Endometrium (tissue), 2 donors: ENCODE data around the gene OSBPL5.
"Not testable (repeated sequence)": the region's sequence is repeated elsewhere in the genome, so short reads cannot be mapped to it uniquely, and the experiment has no call there.

Experiments
- FAIRE-seq: peaks from 2 replicates; lab custom pipeline; 2012; peaks lifted over from hg19 to GRCh38; lab: Jason Lieb, UNC
- donor health status: control.
- donor health status: control.

OSBPL5 gene

DNA sequence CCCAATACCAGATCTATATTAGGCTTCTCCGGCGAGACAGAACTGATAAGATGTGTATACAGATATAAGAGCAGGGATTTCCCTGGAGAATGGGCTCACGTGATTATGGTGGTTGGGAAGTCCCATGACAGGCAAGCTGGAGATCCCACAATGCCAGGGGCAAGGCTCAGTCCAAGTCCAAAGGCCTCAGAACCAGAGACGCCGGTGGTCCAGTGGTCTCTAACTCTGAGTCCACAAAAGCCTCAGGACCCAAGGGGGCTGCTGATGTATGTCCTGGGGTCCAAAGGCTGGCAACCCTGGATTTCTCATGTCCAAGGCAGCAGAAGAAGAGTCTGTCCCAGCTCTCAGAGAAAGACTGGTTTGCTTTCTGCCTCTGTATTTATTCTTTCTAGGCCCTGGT, 15.8 kb upstream of the OSBPL5 start:
- no peak for FAIRE-seq

DNA sequence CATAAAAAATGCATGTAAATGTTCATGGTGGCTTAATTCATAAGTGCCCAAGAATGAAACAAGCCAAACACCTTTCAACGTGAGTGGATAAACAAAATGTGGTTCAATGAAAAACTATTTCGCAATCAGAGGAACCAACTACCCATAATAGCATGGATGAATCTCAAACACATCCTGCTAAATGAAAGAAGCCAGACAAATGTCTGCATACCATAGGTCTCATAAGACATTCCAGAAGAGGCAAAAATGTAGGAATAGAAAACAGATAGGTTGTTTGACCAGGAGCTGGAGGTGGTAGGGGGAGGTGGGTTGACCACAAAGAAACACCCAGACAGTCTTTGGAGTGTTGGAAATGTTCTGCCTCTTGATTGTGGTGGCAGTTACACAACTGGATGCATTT, 13.2 kb upstream of the OSBPL5 start:
- no peak for FAIRE-seq

DNA sequence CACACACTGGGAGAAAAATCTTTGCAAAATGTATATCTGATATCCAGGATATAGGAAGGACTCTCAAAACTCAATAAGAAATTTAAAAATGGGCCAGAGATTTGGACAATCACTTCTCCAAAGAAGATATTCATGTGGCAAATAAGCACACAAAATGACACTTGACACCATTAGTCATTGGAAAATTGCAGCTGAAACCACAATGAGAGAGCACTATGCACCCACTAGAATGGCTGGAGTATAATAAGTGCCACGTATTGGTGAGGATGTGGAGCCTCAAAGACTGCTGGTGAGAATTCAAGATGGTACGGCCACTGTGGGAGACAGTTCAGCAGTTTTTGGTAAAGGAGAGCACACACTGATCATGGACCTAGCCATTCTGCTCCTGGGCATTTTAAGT, 12.8 kb upstream of the OSBPL5 start:
- FAIRE-seq: no peak

DNA sequence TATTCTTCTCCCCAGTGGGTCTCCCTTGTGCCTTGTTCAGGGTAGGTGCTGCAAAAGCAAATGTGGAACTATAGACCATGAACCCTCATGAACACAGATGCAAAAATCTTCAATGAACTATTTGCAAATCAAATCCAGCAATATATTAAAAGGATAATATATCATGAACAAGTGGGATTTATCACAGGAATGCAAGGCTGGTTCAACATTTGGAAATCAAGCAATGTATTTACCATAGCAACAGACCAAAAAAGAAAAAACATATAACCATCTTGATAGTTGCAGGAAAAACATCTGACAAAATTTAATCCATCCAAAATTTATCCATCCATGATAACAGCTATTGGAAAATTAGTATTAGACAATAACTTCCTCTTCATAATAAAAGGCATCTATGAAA, 11.4 kb upstream of the OSBPL5 start:
- no peak for FAIRE-seq

DNA sequence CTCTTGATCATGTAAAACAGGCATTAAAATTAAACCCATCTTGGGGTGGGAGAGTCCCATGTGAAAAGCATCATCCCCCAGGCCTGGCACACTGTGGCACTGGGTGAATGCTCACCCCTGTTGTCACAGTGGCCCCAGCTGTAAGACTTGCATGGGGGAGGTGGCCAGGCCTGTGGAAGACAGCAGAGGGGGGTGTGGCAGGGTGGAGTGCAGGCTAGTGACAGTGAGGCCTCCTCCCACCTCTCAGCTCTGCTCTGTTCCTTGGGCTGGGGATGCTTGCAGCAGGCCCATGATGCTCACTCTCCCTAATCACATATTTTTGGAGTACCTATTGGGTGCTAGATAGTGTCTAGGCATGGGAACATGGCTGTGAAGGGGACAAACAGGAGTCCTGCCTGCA, 10.1 kb upstream of the OSBPL5 start:
- no peak for FAIRE-seq

DNA sequence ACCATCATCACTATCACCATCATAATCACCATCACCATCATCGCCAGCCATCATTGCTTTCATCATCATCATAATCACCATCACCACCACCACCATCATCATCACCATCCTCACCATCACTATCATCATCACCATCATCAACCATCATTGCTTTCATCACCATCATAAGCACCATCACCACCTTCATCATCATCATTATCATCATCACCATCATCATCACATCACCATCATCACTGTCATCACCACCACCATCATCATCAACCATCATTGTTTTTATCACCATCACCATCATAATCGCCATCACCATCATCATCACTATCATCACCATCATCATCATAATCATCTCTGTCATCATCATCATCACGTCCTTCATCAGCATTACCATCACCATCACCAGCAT, 9.3 kb upstream of the OSBPL5 start:
- FAIRE-seq: no peak

DNA sequence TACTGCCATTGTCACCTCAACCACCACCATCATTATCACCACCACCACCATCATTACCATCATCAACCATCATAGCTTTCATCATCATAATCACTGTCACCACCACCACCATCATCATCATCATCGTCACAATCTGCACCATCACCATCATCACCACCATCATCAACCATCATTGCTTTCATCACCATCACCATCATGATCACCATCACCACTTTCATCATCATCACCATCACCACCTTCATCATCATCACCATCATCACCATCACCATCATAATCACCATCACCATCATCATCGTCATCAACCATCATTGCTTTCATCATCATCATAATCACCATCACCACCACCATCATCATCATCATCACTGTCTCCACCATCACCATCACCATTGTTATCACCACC, 8.7 kb upstream of the OSBPL5 start:
- FAIRE-seq: no peak

DNA sequence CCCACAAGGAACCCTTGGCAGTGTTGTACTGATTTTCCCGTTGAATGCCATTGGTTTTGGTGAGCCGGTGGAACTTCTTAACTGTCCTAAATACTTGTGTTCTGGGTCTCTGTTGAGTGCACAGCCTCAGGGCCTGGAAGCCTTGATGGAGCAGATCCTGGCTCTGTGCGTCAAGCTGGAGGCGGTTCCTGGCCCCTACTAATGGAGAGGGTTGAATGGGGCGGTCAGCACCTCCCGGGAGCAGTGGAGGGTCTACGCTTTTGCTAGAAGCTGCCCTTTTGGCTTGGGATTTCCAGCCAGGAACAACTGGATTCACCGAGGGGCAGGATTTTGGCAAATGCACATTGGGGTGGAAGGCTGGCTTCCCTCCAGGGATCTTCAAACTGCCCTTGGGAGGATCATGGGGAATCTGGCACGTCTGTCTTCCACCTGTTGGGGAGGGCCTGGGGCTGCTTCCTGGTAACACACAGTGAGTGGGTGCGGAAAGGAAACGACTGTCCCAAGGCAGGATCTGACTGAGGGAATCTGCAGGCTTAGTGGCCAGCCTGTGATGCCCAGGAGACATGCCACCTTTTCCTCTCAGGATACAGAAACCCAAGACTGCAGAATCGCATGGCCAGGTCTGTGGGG, 6.9 kb upstream of the OSBPL5 start:
- FAIRE-seq: no peak

DNA sequence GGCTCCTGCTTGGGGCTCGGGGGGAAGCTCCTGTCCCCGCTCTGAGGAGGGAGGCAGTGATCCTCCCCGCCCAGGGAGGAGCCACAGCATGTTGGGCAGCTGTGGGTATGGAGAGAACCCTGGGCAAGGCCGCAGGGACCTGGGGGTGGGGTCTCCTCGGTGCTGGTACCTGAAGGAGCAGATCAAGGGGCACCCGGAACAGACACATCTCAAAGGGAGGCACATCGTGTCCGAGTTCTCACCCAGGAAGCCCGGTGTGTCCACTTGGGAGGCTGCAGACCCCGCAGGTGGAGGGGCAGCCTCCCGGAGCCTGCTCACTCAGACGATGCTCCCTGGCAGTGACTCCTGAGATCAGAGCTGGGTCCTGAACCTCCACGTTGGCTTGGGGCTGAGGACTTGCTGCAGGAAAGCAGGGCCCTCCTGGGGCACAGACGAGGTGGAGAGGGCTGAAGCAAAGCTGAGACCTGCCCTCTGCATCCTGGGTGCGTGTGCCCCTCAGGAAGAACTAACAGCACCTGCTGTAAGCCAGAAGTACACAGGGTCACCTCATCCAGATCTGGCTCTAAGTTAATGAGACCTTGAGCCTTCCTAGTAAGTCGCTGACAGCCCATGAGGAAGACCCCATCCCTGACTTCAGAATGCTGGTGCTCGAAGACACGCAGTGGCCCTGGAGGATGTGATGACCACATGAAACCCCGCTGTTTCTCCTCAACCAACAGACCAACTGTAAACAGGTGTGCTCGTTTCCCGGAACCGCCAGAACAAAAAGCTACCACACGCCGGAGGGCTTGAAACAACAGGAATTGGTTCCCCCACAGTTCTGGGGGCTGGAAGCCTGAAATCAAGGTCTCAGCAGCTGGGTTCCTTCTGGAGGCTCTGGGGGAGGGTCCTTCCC, 5.9 kb upstream of the OSBPL5 start:
- FAIRE-seq: no peak

DNA sequence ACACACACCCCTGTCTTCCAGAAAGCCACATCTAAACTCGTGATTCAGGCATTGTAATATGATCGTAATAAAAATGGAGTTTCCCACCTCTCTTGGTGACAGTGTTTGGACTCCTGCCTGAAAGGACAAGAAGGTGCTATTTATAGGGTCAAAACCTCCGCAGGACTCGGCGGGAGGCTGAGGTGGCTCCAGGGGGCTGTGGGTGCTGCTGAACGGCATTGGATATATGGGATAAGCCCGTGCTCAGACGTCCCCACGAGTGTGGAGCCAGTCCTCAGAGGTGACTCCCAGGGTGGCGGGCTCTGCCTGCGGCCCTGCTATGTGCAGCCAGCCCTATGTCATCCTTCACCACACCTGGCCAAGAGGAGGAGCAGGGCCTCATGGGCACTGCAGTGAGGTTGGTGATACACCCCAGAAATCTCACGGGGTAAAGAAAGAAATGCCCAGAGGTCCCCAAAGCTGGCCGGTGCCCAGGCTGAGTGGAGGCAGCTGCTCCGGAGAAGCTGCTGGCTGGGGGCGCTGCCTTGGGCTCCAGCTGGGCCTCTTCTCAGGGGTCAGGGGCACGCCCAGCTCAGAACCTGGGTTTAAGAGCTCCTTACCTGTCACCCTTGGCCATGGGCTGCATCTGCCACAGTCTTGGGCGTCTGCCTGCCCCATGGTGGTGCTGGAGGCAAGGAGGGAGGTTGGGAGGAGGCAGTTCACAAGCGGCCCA, 5.1 kb upstream of the OSBPL5 start:
- no peak for FAIRE-seq

DNA sequence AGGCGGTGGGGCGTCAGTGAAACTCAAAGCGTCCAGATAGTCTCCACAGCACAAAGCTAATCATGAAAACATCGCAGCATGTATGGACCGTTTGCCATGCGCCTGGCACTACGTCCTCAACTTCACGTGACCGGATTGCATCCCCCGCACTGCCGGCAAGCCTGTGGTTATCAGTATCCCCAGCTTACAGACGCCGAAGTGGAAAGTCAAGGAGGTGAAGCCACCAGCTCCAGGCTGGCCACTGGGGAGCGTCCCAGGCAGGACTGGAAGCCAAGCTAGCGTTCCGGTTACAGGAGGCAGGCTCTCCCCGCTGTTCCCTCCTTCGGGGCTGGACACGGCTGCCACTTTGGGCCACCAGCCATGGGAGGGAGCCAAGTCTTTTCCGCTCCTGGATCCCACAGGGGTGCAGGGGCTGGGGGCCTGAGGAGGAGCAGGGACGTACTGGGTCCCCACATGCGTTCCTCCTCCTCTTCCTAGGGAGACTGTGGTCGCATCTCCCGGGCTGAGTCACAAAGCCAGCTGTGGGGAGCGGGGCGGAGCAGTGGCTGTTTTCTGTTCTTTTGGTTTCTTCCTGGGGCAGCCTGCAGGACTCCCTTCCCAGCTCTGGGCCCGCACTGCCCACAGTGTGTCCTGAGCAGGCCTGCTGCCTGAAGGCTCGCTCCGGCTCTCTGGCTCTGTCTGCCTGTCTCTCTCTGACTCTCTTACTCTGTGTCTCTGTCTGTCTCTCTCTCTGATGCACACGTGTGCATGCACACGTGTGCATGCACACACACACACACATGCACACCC, 4.3 kb upstream of the OSBPL5 start:
- no peak for FAIRE-seq

DNA sequence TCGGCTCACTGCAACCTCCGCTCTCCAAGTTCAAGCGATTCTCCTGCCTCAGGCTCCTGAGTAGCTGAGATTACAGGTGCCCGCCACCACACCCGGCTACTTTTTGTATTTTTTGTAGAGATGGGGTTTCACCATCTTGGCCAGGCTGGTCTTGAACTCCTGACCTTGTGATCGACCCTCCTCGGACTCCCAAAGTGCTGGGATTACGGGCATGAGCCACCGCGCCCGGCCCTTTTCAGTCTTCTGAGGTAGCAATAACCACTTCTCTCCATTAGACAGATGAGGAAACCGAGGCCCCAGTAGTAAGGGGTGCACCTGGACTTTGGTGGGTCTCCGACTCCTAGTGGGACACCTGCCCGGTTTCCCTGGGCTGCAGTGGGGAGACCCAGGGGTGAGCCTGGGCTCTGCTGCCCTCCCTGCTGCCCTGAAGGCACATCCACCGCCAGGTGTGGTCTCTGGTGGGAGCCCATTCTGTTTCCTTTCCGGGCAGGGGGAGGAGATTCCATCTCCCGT, 3.7 kb upstream of the OSBPL5 start:
- FAIRE-seq: not testable (repeated sequence)

DNA sequence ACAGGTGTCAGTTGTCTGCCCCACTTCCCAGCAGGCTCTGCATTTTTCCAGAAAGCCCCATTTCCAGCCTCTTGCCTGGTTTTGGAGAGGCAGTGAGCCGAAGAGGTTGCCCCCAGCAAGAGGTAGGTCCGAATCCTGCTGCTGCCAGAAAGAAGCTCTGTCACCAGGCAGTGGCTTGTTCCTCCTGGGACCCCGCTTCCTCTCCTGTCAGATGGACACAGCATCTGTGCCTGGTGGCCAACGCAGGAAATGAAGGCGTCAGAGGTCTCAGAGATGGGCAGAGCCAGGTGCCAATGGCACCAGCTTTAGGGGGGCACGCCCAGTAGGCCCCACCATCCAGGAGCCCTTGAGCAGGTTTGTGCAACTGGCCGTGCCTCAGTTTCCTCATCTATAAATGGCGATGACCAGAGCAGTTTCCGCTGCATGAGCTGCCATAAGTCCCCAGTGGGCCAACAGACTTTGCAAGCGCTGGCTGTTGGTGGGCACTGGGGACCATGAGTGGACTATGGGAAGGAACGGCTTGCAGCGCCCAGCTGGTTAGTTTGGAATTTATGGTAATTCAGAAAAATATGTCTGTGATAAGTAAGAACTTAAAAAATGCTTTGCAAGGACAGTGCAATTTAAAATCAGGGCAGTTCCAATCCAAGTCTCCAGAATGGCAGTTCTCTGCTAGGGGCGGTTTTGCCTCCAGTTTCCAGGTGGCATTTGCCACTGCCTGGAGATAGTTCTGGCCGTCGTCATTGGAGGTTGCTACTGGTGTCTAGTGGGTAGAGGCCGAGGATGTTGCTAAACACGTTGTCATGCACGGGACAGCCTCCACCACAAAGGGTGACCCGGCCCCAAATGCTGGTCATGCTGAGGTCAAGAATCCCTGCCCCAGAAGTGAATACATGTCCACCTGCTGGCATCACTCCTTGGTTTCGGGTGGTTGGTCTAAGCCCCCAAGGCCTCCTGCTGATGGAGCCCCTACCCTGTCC, 2.3 kb upstream of the OSBPL5 start:
- FAIRE-seq: no peak

DNA sequence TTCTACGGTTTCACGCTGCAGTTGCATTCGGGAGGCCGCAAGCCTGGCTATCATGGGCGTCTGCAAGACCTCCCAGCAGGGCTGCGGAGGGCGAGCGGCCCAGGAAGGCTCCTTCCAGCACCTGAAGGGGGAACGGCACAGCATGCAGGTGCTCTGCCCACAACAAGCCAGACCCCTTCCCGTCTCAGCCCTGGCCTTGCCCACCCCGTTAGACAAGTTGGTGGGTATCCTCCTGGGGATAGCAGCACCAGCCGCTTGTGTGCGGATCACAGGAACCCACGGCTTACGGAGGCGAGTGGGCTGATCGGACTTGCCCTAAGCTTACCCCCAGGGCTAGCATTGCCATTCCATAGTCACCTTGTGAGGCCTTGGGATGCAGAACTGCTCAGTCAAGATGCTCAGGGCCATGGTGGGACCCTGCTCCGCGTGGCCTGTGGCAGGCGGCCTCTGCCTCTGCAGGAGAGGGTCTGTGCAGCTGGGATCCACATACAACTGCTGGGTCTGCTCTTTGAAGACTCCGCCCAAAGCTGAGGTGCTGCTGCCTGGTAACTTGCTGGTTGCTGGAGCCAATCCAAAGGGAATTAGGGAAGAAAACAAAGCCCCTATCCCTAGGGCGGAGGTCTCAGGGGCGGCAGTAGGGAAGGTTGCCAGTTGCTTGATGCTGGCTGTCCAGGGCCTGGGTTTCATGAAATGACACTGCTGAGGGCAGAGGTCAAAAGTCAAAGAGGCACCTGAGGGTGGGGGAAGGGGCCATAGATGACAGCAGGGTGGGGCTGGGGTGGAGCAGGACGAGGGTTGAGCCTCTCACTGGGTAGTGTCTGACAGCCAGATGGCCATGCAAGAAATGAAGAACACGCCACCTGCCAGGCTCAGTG, 1.4 kb upstream of the OSBPL5 start:
- no peak for FAIRE-seq

DNA sequence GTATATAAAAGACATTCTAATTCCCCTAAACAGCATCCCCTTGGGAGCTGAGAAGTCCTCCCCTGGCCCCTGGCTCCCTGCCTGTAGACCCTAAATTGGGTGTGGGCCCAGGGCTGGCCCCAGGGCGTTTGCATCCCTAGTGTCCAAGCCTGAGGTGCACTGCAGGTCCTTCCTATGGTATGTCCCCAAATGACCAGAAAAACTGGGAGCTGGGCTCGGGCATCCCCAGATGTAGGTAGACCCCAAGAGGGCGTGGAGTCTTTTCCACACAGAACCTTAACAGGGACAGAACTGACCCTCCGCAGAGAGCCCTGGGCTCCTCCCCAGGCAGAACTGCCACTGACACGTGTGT, 782 bp upstream of the OSBPL5 start:
- no peak for FAIRE-seq

DNA sequence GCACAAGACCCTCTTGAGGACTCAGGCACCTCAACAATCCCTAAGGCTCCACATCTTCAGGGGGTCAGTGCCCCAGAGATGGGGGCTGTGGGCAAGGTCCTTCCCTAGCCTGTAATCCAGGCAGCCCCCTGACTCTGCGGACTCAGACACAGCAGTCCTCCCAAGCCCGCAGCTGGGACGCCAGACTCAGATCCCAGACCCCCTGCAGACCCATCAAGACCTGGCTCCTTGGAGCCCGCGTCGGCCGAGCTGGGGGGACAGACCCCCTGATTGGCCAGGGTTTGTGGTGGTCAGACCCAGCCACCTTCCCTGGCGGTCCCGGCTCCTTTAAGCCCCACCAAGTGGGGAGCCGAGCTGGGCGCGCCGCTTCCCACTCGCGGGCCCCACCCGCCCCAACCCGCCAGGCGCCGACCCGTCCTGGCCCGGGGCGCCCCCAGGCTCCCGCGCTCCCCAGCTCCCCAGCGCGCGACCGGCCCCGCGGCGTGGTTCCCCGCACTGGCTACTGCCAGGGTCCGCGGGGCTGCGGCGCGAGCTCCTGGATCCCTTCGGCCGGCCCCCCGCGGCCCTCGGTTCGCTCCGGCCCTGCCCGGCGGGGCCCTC, 458 bp downstream of the OSBPL5 start:
- FAIRE-seq: no peak

DNA sequence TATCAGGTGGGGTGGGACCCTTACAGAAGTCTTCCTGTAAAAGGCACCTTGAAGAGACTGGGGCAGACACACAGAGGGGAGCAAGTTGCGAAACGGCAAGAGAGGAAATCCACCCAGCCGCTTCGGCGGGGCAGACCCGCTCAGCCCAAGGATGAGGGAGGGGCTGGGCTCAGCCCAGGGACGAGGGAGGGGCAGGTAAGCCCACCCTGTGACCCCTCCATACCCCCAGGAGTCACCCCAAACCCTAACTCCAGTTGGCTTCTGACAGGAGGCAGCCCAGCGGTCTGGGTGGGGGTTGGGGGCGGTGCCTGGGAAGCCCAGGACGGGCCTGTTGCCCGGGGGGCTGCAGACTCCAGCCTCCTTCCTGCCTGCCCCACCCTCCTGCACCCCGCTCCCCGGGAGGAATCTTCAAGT, 965 bp downstream of the OSBPL5 start:
- no peak for FAIRE-seq

DNA sequence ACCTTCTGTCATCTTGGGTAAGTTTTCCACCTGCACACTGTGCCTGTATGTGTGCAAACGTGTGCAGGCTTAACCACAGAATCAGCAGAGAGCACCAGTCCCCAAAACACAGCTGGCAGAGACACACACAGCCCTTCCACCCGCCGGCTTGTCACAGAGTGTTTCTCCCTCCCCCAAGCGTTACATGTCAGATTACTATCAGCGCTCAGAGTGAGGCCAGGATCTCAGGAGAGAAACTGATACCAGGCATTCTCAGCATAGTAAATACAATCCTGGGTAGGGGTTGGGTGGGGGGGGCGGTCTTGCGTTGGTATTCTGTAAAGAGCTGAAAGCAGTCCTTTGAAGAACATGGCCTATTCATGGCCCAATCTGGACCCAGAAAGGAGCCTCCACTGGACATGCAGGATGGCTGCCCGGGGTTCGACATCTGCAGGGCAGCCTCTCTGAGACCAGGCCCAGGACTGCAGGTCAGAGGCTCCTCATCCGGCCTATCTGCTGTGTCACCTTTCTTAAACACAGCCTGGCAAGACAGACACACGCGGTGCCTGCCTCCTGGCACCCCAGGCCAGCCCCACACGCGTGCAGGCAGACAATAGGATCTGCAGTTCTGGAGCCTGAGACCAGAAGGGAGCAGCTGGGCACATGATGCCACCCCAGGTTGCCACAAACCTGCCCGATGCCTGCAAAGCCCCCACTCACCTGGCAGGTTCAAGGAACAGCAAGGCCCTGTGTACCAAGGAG, 1.7 kb downstream of the OSBPL5 start:
- no peak for FAIRE-seq
